Endothelial cell (in vitro differentiated cells): ENCODE data around the gene TOR1A. TPM values are rescaled to one million over a fixed set of nuclear protein-coding genes. Genes with fewer than 3 reads are reported as not detected.
A peak's percentile ranks its signal among the peaks of the same experiment; 100 is the strongest.

Source experiments
- DNase-seq: peaks from one replicate; pipeline ENCODE4 v3.0.0; 2021; ENCODE audit warnings: low spot score
- H3K27ac Mint-ChIP-seq: one replicate; pipeline ENCODE4 v1.8.0; 2021; ENCODE audit warnings: mixed read lengths, inconsistent platforms; ENCODE audit not compliant: unreplicated experiment
- H3K27me3 Mint-ChIP-seq: one replicate; pipeline ENCODE4 v1.8.0; 2021; ENCODE audit warnings: mild to moderate bottlenecking, moderate library complexity, mixed read lengths, inconsistent platforms; ENCODE audit not compliant: unreplicated experiment
- H3K36me3 Mint-ChIP-seq: one replicate; pipeline ENCODE4 v1.8.0; 2021; ENCODE audit warnings: mild to moderate bottlenecking, low read depth, mixed read lengths, inconsistent platforms; ENCODE audit not compliant: unreplicated experiment
- H3K4me1 Mint-ChIP-seq: one replicate; pipeline ENCODE4 v1.8.0; 2021; ENCODE audit warnings: mild to moderate bottlenecking, mixed read lengths, inconsistent platforms; ENCODE audit not compliant: unreplicated experiment
- H3K4me3 Mint-ChIP-seq: one replicate; pipeline ENCODE4 v1.8.0; 2021; ENCODE audit warnings: mild to moderate bottlenecking, mixed read lengths, inconsistent platforms; ENCODE audit not compliant: unreplicated experiment
- H3K9me3 Mint-ChIP-seq: one replicate; pipeline ENCODE4 v1.8.0; 2021; ENCODE audit warnings: mixed read lengths, inconsistent platforms; ENCODE audit not compliant: unreplicated experiment
- CTCF ChIP-seq: fragments of 200-600 bp; sonication (generic); IDR thresholded peaks from one replicate; pipeline ENCODE4 v1.5.0; 2021; ENCODE audit warnings: antibody characterized with exemption; ENCODE audit not compliant: unreplicated experiment
- total RNA-seq: library from RNA; stranded (reverse); fragmentation: NEBNext Ultra II Directional; extraction: Animal tissue kit (Norgen Biotek cat#: 25700); gene quantifications from one replicate; pipeline ENCODE4 v1.2.1, GENCODE V29; 2021; ENCODE audit not compliant: unreplicated experiment

TOR1A gene
- total RNA-seq, 1 donor from 2014 or later: 58.0 TPM

- H3K9me3 Mint-ChIP-seq: no peaks in the 10 kb centered on the region
- DNase-seq: no peak
- no peak overlapping the region for H3K4me3 Mint-ChIP-seq
- H3K36me3 Mint-ChIP-seq: peaks cover 48% of the 10 kb centered on the region
- H3K4me1 Mint-ChIP-seq: peaks cover 14% of the 10 kb centered on the region
- no peak overlapping the region for H3K27ac Mint-ChIP-seq
- H3K27me3 Mint-ChIP-seq: peaks cover 5% of the 10 kb centered on the region
- no peak for TF ChIP-seq CTCF
Observed at GRCh38 chr9:129812385-129812784, 11.6 kb downstream of the TOR1A start.

DNA sequence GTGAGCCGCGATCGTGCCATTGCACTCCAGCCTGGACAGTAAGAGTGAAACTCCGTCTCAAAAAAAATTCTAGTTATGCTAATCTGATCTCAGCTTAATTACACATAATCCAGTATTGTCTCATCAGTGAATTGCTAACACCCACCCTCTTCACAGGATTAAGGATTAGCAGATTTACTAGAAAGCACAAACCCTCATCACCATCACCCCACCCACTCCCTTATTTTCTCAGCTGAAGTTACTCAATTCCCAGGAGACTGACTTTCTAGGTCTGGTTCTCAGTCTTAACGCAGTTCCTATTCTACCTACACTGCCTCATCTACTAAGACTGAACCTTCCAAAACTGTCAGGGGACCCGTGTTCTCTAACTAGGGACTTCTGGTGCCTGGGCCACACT is 12.0 kb downstream of the TOR1A start:
- Mint-ChIP-seq H3K27ac (no peak overlapping the region), H3K4me3 (no peak overlapping the region), H3K36me3 (peaks cover 52% of the 10 kb centered on the region), H3K9me3 (no peaks in the 10 kb centered on the region), H3K4me1 (peaks cover 14% of the 10 kb centered on the region), H3K27me3 (peaks cover 5% of the 10 kb centered on the region)
- TF ChIP-seq CTCF: no peak
- DNase-seq: no peak

GRCh38 chr9:129810788-129811187 is 13.1 kb downstream of the TOR1A start:
- Mint-ChIP-seq H3K9me3 (no peaks in the 10 kb centered on the region), H3K27me3 (peaks cover 5% of the 10 kb centered on the region)

GRCh38 chr9:129810116-129810515 is 13.8 kb downstream of the TOR1A start:
- Mint-ChIP-seq H3K4me1 (peaks cover 15% of the 10 kb centered on the region), H3K27me3 (peaks cover 3% of the 10 kb centered on the region), H3K36me3 (peaks cover 46% of the 10 kb centered on the region)

More at GRCh38 chr9:129810788-129811187, 13.1 kb downstream of the TOR1A start:
- Mint-ChIP-seq H3K36me3 (peaks cover 50% of the 10 kb centered on the region), H3K27ac (no peak overlapping the region), H3K4me1 (peaks cover 15% of the 10 kb centered on the region), H3K4me3 (no peak overlapping the region)
- DNase-seq: no peak
- no peak for TF ChIP-seq CTCF

DNA sequence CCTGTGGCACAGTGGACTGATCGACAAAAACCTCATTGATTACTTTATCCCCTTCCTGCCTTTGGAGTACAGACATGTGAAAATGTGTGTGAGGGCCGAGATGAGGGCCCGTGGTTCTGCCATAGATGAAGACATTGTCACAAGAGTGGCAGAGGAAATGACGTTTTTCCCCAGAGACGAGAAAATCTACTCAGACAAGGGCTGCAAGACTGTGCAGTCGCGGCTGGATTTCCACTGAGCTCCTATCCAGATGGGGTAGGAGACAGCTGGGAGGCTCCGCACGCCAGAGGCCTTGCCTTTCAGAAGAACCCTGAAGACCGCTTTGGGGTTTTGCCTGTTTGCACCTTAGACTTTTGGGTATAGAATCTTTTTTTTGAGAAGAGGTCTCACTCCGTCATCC is 14.6 kb downstream of the TOR1A start:
- H3K4me3 Mint-ChIP-seq: peak overlapping the region; percentile 12
- H3K4me1 Mint-ChIP-seq: peaks cover 11% of the 10 kb centered on the region
- peaks cover 43% of the 10 kb centered on the region for H3K36me3 Mint-ChIP-seq
- no peak for TF ChIP-seq CTCF
- DNase-seq: no peak
- peaks cover 2% of the 10 kb centered on the region for H3K27me3 Mint-ChIP-seq
- peak overlapping the region; percentile 57 for H3K27ac Mint-ChIP-seq
- H3K9me3 Mint-ChIP-seq: no peaks in the 10 kb centered on the region

More at GRCh38 chr9:129810116-129810515, 13.8 kb downstream of the TOR1A start:
- DNase-seq: no peak
- no peak for TF ChIP-seq CTCF
- peak overlapping the region; percentile 8 for H3K27ac Mint-ChIP-seq
- H3K9me3 Mint-ChIP-seq: no peaks in the 10 kb centered on the region
- no peak overlapping the region for H3K4me3 Mint-ChIP-seq
